ENCODE measurements around the gene LCLAT1.

GRCh38 chr2:30663806-30664205, 216.8 kb downstream of the LCLAT1 start:
- TF ChIP-seq CTCF (IDR thresholded peaks at IDR 0.05) (no peak), POLR2A (IDR thresholded peaks at IDR 0.05; ENCODE audit: low read depth) (no peak), POLR2AphosphoS5 (IDR thresholded peaks at IDR 0.05) (no peak), EP300 (IDR thresholded peaks at IDR 0.05) (no peak)
